Measurements from ENCODE around the gene RNF208.

RNF208 gene

DNA sequence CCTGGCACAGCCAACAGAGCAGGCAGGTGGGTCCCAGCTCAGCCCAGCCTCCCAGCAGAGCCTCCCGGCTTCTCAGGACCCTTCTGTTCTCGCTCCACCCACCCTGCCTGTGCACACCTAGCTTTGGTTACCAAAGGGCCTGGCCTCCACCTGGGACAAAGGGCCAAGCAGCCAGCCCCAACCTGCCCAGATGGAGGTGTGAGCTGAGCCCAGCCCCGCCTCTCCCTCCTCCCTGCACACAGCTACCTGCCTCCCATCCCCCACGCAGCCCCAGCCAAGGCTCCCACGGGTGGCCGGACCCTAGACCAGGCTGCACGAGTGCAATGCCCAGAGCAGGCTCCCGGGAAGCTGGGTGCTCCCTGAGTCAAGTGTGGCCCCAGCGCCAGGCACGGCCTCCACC is 27.1 kb downstream of the RNF208 start:
- no peak overlapping the region for H3K27ac ChIP-seq (ENCODE audit: extremely low read depth, low read depth, low read length)
- peaks cover 0 to 27% of the 10 kb centered on the region in 2 experiments; a peak in 1 of 3 replicates for H3K36me3 ChIP-seq (ENCODE audit: control insufficient read depth in 2 of 2, insufficient read depth in 1 of 2, low read length in 2 of 2)
- TF ChIP-seq GLIS2 (tag by site-specific recombination; IDR thresholded peaks at IDR 0.05) (peak; percentile 8; the same call in 1 of the 2 replicates), SP2 (tag by site-specific recombination; IDR thresholded peaks at IDR 0.05) (peak; percentile 32; the same call in 1 of the 2 replicates), ZNF473 (tag by site-specific recombination; IDR thresholded peaks at IDR 0.05) (no peak), KLF8 (tag by site-specific recombination; IDR thresholded peaks at IDR 0.05) (peak; percentile 46; the same call in 1 of the 2 replicates), BCL11B (tag by site-specific recombination; IDR thresholded peaks at IDR 0.05; ENCODE audit: low read depth) (peak; percentile 14; the same call in 1 of the 2 replicates)
- TF ChIP-seq, protein P1, sequence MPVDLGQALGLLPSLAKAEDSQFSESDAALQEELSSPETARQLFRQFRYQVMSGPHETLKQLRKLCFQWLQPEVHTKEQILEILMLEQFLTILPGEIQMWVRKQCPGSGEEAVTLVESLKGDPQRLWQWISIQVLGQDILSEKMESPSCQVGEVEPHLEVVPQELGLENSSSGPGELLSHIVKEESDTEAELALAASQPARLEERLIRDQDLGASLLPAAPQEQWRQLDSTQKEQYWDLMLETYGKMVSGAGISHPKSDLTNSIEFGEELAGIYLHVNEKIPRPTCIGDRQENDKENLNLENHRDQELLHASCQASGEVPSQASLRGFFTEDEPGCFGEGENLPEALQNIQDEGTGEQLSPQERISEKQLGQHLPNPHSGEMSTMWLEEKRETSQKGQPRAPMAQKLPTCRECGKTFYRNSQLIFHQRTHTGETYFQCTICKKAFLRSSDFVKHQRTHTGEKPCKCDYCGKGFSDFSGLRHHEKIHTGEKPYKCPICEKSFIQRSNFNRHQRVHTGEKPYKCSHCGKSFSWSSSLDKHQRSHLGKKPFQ (tag by site-specific recombination; IDR thresholded peaks at IDR 0.05) = no peak
- TF ChIP-seq, protein P2, sequence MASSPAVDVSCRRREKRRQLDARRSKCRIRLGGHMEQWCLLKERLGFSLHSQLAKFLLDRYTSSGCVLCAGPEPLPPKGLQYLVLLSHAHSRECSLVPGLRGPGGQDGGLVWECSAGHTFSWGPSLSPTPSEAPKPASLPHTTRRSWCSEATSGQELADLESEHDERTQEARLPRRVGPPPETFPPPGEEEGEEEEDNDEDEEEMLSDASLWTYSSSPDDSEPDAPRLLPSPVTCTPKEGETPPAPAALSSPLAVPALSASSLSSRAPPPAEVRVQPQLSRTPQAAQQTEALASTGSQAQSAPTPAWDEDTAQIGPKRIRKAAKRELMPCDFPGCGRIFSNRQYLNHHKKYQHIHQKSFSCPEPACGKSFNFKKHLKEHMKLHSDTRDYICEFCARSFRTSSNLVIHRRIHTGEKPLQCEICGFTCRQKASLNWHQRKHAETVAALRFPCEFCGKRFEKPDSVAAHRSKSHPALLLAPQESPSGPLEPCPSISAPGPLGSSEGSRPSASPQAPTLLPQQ (tag by site-specific recombination; IDR thresholded peaks at IDR 0.05) = peak; percentile 38; the same call in 1 of the 2 replicates
- POLR2A ChIA-PET = interaction anchor here (0.6 to 3.1 kb wide), 9 partner anchors 15 to 65 kb away, joined by 3 to 18 read pairs (median 4); partner anchors contain the start of gene TUBB4B
- no peak overlapping the region for H3K4me3 ChIP-seq (ENCODE audit: low read depth, low read length)
- H3K9me3 ChIP-seq (ENCODE audit: control insufficient read depth, insufficient read depth, low read depth, low read length) = no peaks in the 10 kb centered on the region
- CTCF ChIA-PET = interaction anchor here (0.6 to 1.9 kb wide), 10 partner anchors 12 to 166 kb away, joined by 3 to 10 read pairs (median 4); partner anchors contain the start of gene RNF224
- H3K4me1 ChIP-seq (ENCODE audit: control insufficient read depth, insufficient read depth, low read length) = peaks cover 6% of the 10 kb centered on the region; the same call in 1 of the 2 replicates

DNA sequence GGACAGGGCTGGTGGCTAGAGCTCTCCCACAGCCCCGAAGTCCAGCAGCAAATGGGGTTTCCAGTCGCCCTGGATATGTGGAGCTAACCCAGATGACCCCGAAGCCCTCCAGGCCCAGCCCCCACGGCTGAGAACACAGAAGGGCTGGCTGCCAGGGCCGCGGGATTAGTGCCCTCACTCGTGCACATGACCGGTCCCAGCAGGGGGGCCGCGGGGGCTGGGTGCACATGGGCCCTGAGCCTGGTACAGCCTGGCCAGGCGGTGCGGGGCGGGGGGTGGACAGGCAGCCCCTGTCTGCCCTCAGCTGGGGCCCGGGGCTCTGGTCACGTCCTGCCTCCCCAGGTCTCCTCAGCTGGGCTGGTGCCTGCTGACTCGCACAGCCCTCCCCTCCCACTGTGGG is 27.7 kb downstream of the RNF208 start:
- TF ChIP-seq ZNF391 (tag by site-specific recombination; IDR thresholded peaks at IDR 0.05; ENCODE audit: borderline replicate concordance, low read depth) = no peak
- TF ChIP-seq BCL11B (tag by site-specific recombination; IDR thresholded peaks at IDR 0.05; ENCODE audit: low read depth) = peak; percentile 2; the same call in 1 of the 2 replicates
- TF ChIP-seq ZNF501 (tag by site-specific recombination; IDR thresholded peaks at IDR 0.05) = no peak
- TF ChIP-seq GLIS1 (tag by site-specific recombination; IDR thresholded peaks at IDR 0.05) = peak; percentile 33
- TF ChIP-seq, protein P3, sequence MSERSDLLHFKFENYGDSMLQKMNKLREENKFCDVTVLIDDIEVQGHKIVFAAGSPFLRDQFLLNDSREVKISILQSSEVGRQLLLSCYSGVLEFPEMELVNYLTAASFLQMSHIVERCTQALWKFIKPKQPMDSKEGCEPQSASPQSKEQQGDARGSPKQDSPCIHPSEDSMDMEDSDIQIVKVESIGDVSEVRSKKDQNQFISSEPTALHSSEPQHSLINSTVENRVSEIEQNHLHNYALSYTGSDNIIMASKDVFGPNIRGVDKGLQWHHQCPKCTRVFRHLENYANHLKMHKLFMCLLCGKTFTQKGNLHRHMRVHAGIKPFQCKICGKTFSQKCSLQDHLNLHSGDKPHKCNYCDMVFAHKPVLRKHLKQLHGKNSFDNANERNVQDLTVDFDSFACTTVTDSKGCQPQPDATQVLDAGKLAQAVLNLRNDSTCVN (tag by site-specific recombination; optimal IDR thresholded peaks at IDR 0.05) = peak; percentile 17
- peak; percentile 43 for TF ChIP-seq ZIC2 (tag by site-specific recombination; IDR thresholded peaks at IDR 0.05)
- TF ChIP-seq, protein P4, sequence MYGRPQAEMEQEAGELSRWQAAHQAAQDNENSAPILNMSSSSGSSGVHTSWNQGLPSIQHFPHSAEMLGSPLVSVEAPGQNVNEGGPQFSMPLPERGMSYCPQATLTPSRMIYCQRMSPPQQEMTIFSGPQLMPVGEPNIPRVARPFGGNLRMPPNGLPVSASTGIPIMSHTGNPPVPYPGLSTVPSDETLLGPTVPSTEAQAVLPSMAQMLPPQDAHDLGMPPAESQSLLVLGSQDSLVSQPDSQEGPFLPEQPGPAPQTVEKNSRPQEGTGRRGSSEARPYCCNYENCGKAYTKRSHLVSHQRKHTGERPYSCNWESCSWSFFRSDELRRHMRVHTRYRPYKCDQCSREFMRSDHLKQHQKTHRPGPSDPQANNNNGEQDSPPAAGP (tag by site-specific recombination; IDR thresholded peaks at IDR 0.05) = no peak
- TF ChIP-seq, protein P5, sequence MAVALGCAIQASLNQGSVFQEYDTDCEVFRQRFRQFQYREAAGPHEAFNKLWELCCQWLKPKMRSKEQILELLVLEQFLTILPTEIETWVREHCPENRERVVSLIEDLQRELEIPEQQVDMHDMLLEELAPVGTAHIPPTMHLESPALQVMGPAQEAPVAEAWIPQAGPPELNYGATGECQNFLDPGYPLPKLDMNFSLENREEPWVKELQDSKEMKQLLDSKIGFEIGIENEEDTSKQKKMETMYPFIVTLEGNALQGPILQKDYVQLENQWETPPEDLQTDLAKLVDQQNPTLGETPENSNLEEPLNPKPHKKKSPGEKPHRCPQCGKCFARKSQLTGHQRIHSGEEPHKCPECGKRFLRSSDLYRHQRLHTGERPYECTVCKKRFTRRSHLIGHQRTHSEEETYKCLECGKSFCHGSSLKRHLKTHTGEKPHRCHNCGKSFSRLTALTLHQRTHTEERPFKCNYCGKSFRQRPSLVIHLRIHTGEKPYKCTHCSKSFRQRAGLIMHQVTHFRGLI (tag by site-specific recombination; IDR thresholded peaks at IDR 0.05) = no peak
- TF ChIP-seq ZNF664 (tag by site-specific recombination; IDR thresholded peaks at IDR 0.05) = no peak
- no peak for TF ChIP-seq YY2 (tag by site-specific recombination; IDR thresholded peaks at IDR 0.05)

More for the DNA sequence above, 27.7 kb downstream of the RNF208 start:
- no peaks in the 10 kb centered on the region for H3K9me3 ChIP-seq (ENCODE audit: control insufficient read depth, insufficient read depth, low read depth, low read length)
- H3K4me3 ChIP-seq (ENCODE audit: low read depth, low read length) = no peak overlapping the region
- ChIA-PET CTCF (interaction anchor here (0.6 to 1.9 kb wide), 7 partner anchors 12 to 42 kb away, joined by 3 to 10 read pairs (median 3); partner anchors contain the start of gene RNF224), POLR2A (interaction anchor here (0.7 to 3.1 kb wide), 7 partner anchors 10 to 65 kb away, joined by 3 to 18 read pairs (median 4); partner anchors contain the start of gene TUBB4B)
- H3K27ac ChIP-seq (ENCODE audit: extremely low read depth, low read depth, low read length) = no peak overlapping the region
- H3K4me1 ChIP-seq (ENCODE audit: control insufficient read depth, insufficient read depth, low read length) = peaks cover 8% of the 10 kb centered on the region; the same call in 1 of the 2 replicates
- H3K36me3 ChIP-seq (ENCODE audit: control insufficient read depth in 2 of 2, insufficient read depth in 1 of 2, low read length in 2 of 2) = peaks cover 0 to 30% of the 10 kb centered on the region in 2 experiments; a peak in 1 of 3 replicates

Measured in HEK293 (cell line).